Stimulated activated naive CD8-positive, alpha-beta T cell treated with anti-CD3 and anti-CD28 coated beads, Interleukin-15, Interleukin-2, amounts not matched to agents 100 ng/mL and 50 ng/mL, for 24 hours (primary cell): Measurements from ENCODE around the gene KYAT1.
"Not testable (repeated sequence)": the region's sequence is repeated elsewhere in the genome, so short reads cannot be mapped to it uniquely, and the experiment has no call there.

Experiments used
- H3K27ac Mint-ChIP-seq: one replicate; pipeline ENCODE4 v1.8.0; 2021; ENCODE audit warnings: mild to moderate bottlenecking, mixed read lengths
- H3K27me3 Mint-ChIP-seq: one replicate; pipeline ENCODE4 v1.8.0; 2021; ENCODE audit warnings: mixed read lengths
- H3K36me3 Mint-ChIP-seq: one replicate; pipeline ENCODE4 v1.8.0; 2021; ENCODE audit warnings: low read depth, mixed read lengths
- H3K4me1 Mint-ChIP-seq: one replicate; pipeline ENCODE4 v1.8.0; 2021; ENCODE audit warnings: low read depth, mixed read lengths
- H3K4me3 Mint-ChIP-seq: one replicate; pipeline ENCODE4 v1.8.0; 2021; ENCODE audit warnings: mild to moderate bottlenecking, mixed read lengths
- H3K9me3 Mint-ChIP-seq: one replicate; pipeline ENCODE4 v1.8.0; 2021; ENCODE audit warnings: mixed read lengths

The KYAT1 gene

DNA sequence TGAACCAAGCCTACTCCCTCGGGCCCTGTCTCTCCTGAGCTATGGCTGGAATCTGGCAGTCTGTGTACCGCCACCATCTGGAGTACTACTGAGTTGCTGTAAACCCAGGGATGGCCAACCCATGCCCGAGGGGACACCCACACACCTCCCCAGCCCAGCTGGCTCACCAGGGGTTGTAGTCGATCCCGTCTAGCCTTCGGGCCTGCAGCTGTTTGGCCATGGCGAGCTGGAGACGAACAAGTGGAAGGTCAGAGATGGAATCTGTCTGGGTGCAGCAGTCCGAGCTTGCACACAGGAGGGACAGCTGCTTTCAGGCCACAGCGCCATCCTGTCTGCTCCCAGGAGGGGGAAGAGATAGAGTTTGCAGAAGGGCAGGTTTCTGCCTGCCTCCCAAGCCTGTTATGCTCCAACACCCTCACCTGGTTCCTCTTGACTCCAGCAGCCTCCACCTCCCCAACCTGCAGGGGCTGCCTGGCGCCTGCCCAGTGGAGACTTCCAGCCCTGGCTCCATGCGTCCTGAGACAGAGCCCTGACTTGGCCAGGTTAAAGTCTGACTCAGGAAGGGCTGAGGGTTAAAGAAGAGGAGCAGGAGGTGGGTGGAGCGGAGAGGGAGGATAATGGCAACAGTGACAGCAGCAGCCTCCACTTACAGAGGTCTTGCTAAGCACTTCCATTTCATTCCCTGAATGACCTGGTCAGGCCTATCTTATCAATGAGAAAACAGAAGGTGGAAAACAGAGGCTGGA lies 36.4 kb downstream of the KYAT1 start:
- Mint-ChIP-seq H3K9me3 (peaks cover 5% of the 10 kb centered on the region), H3K4me1 (no peaks in the 10 kb centered on the region), H3K4me3 (no peak overlapping the region), H3K27me3 (no peaks in the 10 kb centered on the region), H3K27ac (no peak overlapping the region), H3K36me3 (peaks cover 24% of the 10 kb centered on the region)

DNA sequence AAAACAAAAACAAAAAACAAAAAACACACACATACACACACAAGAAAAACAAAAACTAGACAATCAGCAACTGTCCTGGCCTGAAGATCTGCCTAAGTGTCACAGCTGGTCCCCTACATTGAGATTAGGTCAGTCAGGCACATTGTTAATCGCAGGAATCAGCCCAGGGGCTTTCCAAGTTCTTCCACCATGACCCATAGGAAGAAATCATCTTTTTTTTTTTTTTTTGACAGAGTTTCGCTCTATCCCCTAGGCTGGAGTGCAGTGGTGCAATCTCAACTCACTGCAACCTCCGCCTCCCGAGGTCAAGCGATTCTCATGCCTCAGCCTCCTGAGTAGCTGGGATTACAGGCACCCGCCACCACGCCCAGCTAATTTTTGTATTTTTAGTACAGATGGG lies 38.6 kb downstream of the KYAT1 start:
- H3K27me3 Mint-ChIP-seq, H3K4me3 Mint-ChIP-seq, H3K4me1 Mint-ChIP-seq, H3K27ac Mint-ChIP-seq, H3K9me3 Mint-ChIP-seq: not testable (repeated sequence)
- peaks cover 19% of the 10 kb centered on the region for H3K36me3 Mint-ChIP-seq

DNA sequence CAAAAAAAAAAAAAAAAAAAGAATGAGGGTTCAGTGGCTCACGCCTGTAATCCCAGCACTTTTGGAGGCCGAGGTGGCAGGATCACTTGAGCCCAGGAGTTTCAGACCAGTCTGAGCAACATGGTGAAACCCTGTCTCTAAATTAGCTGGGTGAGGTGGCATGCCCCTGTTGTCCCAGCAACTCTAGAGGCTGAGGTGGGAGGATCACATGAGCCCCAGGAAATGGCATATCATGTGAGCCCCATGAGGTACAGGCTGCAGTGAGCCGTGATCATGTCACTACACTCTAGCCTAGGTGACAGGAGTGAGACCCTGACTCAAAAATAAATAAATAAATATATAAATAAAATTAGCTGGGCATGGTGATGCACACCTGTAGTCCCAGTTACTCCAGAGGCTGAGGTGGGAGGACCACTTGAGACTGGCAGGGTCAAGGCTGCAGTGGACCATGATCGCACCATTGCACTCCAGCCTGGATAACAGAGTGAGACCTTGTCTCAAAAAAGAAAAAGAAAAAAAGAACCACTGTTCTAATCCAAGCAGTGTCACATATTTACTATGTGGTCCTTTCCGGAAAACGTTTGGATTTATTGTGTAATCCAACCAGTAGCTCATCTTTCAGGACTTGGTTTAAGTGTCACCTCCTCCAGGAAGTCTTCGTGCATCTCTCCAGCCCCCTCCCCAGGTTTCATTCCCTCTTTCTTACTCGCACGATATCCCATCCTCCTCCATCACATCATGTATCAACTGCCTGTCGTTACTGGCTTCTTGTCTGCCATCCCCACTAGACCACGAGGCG lies 39.9 kb downstream of the KYAT1 start:
- Mint-ChIP-seq H3K27ac (no peak overlapping the region), H3K4me3 (no peak overlapping the region), H3K27me3 (no peaks in the 10 kb centered on the region), H3K9me3 (no peaks in the 10 kb centered on the region), H3K4me1 (no peaks in the 10 kb centered on the region), H3K36me3 (peaks cover 18% of the 10 kb centered on the region)

DNA sequence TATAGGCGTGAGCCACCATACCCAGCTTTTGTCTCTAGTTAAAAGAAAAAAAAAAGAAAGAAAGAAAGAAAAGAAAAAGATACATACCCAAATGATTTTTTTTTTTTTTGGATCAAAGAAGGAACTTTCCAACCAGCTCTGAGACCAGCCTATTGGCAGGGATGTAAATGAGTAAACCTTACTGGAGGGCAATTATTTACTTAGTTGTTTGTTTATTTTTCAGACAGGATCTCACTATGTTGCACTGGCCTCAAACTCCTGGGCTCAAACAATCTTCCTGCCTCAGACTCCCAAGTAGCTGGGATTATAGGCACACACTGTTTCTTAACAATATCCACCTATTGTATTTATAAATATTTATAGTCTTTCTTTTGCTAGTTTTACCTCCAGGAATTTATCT lies 41.2 kb downstream of the KYAT1 start:
- H3K9me3 Mint-ChIP-seq, result no peaks in the 10 kb centered on the region
- no peak overlapping the region for H3K4me3 Mint-ChIP-seq
- H3K36me3 Mint-ChIP-seq, result peaks cover 18% of the 10 kb centered on the region
- no peak overlapping the region for H3K27ac Mint-ChIP-seq
- H3K27me3 Mint-ChIP-seq, result no peaks in the 10 kb centered on the region
- H3K4me1 Mint-ChIP-seq, result no peaks in the 10 kb centered on the region

DNA sequence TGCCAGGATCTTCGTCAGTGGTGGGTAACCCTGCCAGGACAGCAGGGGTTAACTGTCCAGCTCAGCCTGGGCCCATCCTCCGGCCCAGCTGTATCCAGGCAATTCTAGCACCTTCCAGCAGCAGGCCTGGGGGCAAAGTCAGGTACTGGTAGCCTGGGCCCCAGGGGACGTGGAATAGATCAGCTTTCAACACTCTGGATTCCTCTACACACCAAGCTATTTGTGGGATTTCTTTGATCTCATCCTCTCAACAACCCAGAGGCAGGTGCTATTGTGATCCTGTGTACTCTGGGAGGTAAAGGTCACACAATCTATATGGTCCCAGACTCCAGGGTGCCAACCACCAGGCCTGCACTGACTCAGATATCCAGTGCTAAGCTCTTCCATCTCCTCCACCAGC lies 43.4 kb downstream of the KYAT1 start:
- Mint-ChIP-seq H3K4me3 (no peak overlapping the region), H3K27me3 (no peaks in the 10 kb centered on the region), H3K9me3 (no peaks in the 10 kb centered on the region)

DNA sequence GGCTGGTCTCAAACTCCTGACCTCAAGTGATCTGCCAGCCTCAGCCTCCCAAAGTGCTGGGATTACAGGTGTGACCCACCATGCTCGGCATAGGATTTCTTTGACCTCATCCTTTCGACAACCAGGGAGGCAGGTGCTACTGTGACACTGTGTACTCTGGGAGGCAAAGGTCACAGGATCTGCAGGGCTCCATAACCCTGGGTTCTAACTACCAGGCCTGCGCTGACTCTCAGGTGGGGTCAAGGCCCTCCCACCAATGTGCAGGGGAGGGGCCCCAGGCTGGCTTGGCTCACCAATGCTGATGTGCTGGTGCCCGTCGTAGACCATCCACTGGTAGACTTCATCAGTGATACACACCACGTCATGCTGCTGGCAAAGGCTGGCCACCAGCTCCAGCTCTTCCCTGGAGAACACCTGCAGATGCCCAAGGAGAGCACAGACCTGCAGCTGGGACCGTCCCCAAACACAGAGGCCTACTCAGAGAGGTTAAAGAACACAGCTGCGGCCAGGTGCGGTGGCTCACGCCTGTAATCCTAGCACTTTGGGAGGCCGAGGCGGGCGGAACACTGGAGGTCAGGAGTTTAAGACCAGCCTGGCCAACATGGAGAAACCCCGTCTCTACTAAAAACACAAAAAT lies 45.1 kb downstream of the KYAT1 start:
- Mint-ChIP-seq H3K9me3 (no peaks in the 10 kb centered on the region), H3K4me1 (no peaks in the 10 kb centered on the region), H3K36me3 (peaks cover 22% of the 10 kb centered on the region), H3K27me3 (no peaks in the 10 kb centered on the region), H3K27ac (no peak overlapping the region), H3K4me3 (no peak overlapping the region)

More for the DNA sequence above, 43.4 kb downstream of the KYAT1 start:
- Mint-ChIP-seq H3K4me1 (no peaks in the 10 kb centered on the region), H3K36me3 (peaks cover 20% of the 10 kb centered on the region), H3K27ac (no peak overlapping the region)

DNA sequence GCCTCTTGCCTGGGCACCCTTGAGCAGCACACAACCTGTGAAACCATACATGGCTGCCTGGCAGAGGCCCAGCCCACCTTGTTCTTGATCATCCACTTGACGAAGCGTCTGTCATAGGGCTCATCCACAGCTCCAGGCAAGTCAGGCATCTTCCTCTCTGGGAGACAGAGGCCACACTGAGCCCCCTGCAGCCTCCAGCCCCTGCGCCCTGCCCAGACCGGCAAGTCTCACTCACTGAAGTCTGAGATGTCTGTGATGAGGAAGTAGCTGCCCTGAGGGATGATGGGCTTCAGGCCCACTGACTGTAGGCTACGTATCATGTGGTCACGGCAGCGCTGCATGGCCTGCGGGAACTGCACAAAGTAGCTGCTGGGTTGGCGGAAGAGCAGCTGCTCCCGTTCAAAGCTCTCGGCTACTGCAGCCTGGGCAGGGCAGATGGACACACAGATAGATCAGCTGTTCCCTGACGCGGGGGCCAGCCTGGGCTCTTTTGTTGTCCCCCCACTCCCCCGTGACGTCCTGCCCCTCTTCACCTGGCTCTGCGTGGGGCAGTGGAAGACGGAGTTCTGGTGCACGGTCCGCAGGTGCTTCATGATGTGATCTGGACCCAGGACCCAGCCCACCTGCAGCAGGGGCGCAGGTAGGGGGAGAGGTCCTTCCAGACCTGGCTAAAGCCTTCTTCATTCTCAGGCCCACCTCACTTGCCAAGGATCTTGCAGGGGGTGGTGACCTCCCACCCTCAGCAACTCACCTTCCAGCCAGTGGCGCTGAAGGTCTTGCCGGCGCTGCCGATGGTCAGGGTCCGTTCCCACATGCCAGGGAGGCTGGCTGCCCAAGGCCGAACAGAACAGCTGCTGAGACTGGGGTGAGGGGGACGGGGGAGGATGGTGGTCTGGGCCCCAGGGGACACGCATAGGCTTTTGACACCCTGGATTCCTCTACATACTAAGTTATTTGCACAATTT lies 46.2 kb downstream of the KYAT1 start:
- H3K27me3 Mint-ChIP-seq, result no peaks in the 10 kb centered on the region
- H3K9me3 Mint-ChIP-seq, result no peaks in the 10 kb centered on the region
- peaks cover 22% of the 10 kb centered on the region for H3K36me3 Mint-ChIP-seq
- no peak overlapping the region for H3K4me3 Mint-ChIP-seq
- H3K4me1 Mint-ChIP-seq, result no peaks in the 10 kb centered on the region
- no peak overlapping the region for H3K27ac Mint-ChIP-seq

DNA sequence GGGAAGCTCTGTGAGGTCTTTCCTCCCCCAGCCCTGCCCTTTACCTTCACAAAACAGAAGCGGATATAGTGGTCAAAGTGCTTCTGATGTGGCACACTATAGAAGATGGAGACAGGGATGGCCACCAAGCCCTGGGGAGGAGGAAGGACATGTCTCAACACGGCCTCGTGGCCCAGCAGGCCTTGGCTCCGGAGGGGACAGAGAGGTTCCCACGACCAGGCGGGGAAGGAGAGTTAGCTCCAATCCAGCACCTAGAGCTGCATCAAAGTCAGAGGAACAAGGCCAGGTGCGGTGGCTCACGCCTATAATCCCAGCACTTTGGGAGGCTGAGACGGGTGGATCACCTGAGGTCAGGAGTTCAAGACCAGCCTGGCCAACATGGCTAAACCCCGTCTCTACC lies 48.1 kb downstream of the KYAT1 start:
- no peak overlapping the region for H3K27ac Mint-ChIP-seq
- no peaks in the 10 kb centered on the region for H3K9me3 Mint-ChIP-seq
- no peaks in the 10 kb centered on the region for H3K27me3 Mint-ChIP-seq
- peaks cover 27% of the 10 kb centered on the region for H3K36me3 Mint-ChIP-seq
- H3K4me1 Mint-ChIP-seq, result peaks cover 14% of the 10 kb centered on the region
- H3K4me3 Mint-ChIP-seq, result no peak overlapping the region

DNA sequence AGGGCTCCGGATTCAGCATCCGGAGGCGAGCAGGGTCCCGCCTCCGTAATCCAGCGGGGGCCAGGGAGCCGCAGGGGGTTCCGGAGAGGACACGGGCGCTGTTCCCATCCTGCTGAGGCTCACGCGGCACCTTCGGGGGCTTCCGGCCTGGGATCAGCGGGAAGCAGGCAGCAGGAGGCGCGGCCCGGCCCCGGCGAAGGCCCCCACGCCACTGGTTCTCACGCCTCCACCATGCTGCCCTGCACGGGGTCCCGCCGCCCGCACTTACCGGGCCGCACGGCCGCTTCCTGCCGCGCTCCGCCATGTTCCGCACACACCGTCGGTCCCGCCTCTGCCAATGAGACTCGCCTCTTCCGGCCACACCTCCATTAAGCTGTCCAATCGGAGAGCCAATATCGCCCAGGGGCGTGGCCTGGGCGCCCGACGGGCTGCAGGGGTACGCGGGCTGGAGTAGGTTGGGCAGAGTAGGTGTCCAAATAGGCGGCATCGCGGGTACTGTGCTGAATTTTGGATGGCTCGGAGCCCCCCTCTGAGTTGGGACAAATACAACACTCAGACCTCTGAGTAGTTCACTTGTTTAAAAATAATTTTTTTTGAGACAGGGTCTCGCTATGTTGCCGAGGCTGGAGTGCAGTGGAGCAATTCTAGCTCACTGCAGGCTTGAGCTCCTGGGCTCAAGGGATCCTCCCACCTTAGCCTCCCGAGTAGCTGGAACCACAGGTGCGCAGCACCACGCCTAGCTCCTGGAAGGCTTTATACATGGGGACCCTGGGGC lies 52.1 kb downstream of the KYAT1 start, which contains the start of gene SPOUT1:
TSS of gene SPOUT1 (minus strand) at position 318 of the 775 bp plus-strand sequence. CDS start at position 304, 14 bp downstream.
- Mint-ChIP-seq H3K36me3 (peaks cover 52% of the 10 kb centered on the region), H3K4me1 (peaks cover 26% of the 10 kb centered on the region), H3K4me3 (peak within 1 kb of the TSS; percentile 97), H3K27ac (peak within 1 kb of the TSS; percentile 94), H3K9me3 (no peaks in the 10 kb centered on the region), H3K27me3 (no peaks in the 10 kb centered on the region)

DNA sequence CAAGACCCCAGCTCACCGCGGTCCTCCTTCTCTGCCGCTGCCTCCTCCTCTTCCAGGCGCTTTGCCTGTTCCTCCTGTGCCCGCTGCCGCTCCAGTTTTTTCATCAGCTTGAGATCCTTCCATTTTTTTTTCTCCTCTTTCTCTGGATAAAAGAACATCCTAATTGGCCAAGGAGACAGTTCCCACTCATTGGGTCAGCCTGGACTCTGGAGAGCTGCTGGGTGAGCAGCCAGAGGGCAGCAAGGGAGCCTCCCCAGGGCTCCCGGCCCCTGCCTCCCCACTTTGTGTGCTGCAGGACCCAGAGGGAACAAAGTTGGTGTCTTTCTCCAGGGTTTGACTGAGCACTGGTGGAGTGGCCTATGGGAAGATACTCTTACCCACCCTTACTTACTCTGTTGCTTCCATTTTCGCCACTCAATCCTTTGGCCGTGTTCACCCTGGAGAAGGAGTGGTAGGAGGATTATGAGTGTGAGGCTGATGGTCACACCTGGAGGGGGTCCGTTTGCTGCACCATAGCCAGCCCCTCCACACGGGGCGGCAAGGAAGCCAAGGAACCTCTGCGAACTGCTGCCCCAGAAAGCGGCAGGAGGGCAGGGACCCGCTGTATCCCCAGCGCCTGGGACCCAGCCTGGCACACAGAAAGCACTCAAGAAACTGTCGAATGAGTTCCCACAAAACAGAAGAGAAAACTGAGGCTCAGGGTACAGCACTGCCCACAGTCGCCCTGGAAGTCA lies 52.9 kb downstream of the KYAT1 start:
- H3K27ac Mint-ChIP-seq, result peak overlapping the region; percentile 94
- H3K27me3 Mint-ChIP-seq, result no peaks in the 10 kb centered on the region
- no peaks in the 10 kb centered on the region for H3K9me3 Mint-ChIP-seq
- H3K4me3 Mint-ChIP-seq, result peak overlapping the region; percentile 97
- peaks cover 26% of the 10 kb centered on the region for H3K4me1 Mint-ChIP-seq
- peaks cover 52% of the 10 kb centered on the region for H3K36me3 Mint-ChIP-seq

DNA sequence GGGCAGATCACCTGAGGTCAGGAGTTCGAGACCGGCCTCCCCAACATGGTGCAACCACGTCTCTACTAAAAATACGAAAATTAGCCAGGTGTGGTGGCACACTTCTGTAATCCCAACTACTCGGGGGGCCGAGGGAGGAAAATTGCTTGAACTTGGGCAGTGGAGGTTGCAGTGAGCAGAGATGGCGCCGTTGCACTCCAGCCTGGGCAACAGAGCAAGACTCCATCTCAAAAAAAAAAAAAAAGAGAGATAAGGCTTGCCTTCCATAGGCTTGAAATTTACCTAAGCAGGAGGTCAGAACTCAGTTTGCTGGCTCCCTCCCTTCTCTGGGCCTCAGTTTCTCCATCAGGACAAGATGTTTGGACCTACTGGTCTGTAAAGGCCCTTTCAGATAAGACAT lies 53.5 kb downstream of the KYAT1 start:
- H3K36me3 Mint-ChIP-seq, result peaks cover 54% of the 10 kb centered on the region

DNA sequence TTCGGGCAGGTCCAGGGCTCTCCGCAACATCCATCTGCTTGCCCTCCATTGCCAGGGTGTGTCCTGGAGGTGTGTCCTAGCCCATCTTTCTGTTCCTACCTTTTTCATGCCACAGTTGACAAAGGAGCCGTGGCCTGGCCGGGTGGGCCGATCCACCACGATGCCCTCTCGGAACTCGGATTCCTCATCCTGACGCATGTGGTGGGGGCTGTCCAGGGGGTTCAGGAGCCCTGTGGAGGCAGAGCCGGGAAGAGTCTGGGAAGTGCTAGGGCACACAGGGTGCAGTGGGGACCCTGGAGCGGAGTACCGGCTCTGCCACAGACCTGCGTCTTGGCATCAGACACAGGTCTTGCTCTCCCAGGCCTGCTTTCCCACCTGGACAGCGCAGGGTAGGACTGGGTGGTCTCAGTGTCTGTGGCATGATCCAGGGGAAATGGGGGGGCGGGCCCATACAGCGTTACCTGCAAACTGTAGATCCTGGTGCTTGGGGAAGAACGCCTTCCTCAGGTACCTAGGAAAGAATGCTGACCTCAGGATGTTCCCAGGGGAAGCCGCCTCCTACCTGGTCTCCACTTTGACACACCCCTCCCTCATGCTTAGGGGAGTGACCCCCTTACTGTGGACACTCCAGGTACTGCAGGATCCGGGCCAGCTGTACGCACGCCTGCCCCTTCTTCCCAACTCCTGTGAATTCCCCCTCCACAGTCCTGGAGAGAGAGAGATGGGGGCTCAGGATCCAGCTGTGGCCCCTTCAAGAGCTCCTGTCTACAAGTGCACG lies 55.6 kb downstream of the KYAT1 start:
- Mint-ChIP-seq H3K27me3 (no peaks in the 10 kb centered on the region), H3K4me3 (no peak overlapping the region), H3K36me3 (peaks cover 56% of the 10 kb centered on the region), H3K9me3 (no peaks in the 10 kb centered on the region), H3K27ac (no peak overlapping the region), H3K4me1 (peaks cover 27% of the 10 kb centered on the region)

More for the DNA sequence above, 53.5 kb downstream of the KYAT1 start:
- Mint-ChIP-seq H3K9me3 (no peaks in the 10 kb centered on the region), H3K27ac (peak overlapping the region; percentile 94), H3K4me3 (peak overlapping the region; percentile 97), H3K27me3 (no peaks in the 10 kb centered on the region), H3K4me1 (peaks cover 26% of the 10 kb centered on the region)

DNA sequence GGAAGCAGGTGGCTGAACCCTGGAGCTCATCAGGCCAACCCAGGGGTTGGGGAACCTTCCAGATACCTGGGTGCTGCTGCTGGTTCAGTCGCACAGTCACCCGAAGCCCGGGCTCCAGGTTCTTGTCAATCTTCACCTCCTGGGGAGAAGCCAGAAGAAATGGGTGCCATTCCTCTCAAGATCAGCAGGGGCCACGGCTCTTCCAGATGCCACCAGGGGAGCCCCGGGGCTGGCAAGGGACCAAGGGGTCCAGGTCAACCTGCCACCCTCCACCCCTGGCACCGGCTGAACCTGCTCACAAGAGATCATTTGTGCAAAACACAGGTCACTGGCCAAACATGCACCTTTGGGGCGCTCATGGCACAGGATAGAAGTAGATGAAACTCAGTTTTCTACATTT lies 56.8 kb downstream of the KYAT1 start:
- Mint-ChIP-seq H3K4me3 (no peak overlapping the region), H3K36me3 (peaks cover 56% of the 10 kb centered on the region), H3K4me1 (peaks cover 33% of the 10 kb centered on the region), H3K27me3 (no peaks in the 10 kb centered on the region), H3K9me3 (no peaks in the 10 kb centered on the region), H3K27ac (no peak overlapping the region)
